ENCODE results near the gene PPP1R13B.

Gene PPP1R13B

GRCh38 chr14:103881268-103882201 lies 34.2 kb upstream of the PPP1R13B start:
- no peak for DNase-seq (ENCODE audit: low read depth)

DNA sequence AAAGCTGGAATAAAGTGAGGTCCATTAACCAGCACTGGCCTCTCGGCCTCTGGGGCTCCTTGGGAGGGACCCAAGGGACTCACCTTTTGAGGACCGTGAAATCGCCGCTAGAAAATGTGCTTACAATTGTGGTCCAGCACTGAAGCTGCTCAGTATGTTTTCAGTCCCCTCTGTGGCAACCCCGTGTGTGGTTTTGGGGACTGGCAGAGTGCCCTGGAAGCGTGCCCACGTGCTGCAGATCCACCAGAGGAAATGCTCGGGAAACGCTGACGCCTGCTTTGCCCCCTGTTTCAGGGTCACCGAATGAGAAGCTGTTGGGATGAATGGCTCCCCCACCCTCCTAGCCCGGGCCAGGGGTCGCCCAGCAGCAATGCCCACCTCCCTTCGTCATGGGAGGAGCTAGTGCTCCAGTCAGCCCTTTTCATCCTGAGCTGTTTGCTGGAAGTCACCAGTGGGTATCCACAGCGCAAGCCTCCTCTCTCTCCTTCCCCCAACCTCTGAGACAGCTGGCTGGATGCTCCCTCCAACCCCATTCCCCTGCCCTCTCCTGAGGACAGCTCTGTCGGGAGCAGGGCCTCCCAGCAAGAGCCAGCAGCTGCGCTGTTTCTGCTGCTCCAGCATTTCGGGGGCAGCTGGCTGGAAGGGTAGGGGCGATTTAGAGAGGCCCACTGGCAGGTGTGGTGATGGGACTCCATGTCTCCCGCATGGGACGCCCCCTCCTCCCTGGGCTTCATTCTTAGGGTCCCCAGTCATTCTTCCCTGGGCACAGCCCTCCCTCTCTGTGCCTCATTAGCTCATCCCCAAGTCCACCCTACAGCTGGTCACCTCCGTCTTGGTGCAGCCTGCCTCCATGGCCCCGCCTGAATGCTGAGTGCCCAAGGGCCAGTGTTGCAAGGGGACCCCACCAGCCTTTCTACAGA lies 33.2 kb upstream of the PPP1R13B start:
- DNase-seq (ENCODE audit: low read depth) = no peak

GRCh38 chr14:103879570-103880347 lies 32.4 kb upstream of the PPP1R13B start:
- no peak for DNase-seq (ENCODE audit: low read depth)

DNA sequence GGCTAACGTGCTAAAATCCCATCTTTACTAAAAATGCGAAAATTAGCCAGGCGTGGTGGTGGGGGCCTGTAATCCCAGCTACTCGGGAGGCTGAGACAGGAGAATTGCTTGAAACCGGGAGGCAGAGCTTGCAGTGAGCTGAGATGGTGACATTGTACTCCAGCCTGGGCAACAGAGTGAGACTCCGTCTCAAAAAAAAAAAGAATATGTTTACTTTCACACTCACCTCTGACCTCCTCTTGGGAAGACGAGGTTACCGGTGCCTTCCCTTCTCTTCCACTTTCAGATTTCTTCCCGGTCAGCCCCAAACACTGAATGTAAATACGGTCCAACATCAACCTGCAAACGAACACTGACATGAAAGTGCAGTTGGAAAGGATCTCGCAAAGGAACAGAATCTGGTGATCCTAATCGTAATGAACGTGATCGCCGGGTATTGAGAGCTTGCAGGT lies 31.8 kb upstream of the PPP1R13B start:
- no peak for DNase-seq (ENCODE audit: low read depth)

GRCh38 chr14:103878180-103878579 lies 30.8 kb upstream of the PPP1R13B start:
- no peak for DNase-seq (ENCODE audit: low read depth)

DNA sequence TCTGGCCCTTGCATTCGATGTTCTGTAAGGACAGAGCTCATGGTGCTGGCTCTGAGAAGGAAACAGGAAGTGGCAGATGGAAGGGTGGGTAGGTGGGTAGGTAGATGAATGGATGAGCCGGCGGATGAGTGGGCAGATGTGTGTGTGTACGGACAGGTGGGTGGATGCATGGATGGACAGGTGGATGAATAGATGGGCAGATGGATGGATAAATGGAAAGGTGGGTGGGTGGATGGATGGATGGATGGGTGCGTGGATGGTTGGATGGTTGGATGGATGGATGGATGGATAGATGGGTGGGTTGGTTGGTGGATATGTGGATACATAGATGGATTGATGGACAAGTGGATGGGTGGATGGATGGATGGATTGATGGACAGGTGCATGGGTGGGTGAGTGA lies 27.6 kb upstream of the PPP1R13B start:
- DNase-seq (ENCODE audit: low read depth) = no peak

- no peak for DNase-seq (ENCODE audit: low read depth)
Observed at GRCh38 chr14:103872481-103873113, 25.2 kb upstream of the PPP1R13B start.

- DNase-seq (ENCODE audit: low read depth) = peak; percentile 61
Observed at GRCh38 chr14:103871596-103872480, 24.5 kb upstream of the PPP1R13B start.

DNA sequence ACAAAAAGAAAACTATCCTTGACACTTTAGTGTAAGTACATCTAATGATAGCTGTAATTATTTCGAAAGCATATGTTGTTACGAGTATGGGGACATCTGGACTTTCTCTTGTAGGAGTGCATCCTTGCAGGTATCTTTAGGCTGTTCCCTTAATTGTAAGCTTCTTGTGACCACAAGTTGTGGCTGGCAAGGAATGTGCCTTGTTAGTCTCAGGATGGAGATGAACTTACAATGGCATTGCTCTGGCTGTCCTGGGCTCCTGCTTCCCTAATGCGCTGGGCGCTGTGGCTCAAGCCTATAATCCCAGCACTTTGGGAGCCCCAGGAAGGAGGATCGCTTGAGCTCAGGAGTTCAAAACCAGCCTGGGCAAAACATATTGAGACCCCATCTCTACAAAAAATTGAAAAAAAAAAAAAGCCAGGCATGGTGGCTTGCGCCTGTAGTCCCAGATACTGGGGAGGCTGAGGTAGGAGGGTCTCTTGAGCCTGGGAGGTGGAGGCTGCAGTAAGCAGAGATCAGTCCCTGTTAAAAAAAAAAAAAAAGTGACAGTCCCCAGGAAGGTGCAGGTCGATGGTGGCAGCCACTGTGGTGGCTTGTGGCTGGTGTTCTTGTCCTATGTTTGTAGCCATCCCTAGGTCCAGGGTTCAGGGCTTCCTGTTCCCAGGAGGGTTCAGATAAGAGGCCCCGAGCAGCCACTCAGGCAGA lies 23.7 kb upstream of the PPP1R13B start:
- no peak for DNase-seq (ENCODE audit: low read depth)

- DNase-seq (ENCODE audit: low read depth) = no peak
Observed at GRCh38 chr14:103870144-103870876, 22.9 kb upstream of the PPP1R13B start.

DNA sequence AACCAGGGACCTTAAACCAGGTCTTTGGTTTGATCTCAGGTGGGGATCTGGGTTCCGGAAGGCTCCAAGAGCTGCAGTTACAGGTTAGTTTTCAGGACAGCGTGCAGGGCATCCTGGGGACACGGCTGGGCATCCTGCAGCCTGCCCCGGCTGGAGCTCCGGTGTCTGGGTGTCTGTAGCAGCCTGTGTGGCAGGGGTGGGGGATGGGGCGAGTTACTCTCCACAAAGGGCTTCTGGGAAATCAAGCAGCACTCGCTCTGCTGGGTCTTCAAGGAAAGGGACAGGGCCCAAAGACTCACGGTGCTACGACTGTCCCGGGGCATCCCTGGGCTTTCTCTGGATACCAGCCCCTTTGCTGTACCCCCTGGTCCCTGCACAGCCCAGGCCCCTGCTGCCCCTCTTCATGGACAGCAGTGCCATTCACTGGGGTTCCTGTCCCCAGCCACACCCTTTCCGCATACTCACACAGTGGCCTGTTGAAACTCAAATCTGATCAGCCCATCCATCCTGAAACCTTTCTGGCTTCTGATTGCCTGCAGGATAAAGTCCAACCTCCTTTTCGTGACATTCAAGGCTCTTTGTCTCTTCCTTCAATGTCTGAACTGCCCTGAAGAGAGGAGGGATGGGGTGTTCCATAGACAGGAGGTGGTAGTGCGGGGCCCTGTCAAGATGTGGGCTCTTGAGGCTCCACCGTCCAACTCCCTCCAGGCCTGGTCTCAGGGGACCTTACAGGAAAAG lies 22.2 kb upstream of the PPP1R13B start:
- DNase-seq (ENCODE audit: low read depth) = no peak

- DNase-seq (ENCODE audit: low read depth) = no peak
Observed at GRCh38 chr14:103868242-103868897, 21.0 kb upstream of the PPP1R13B start.

GRCh38 chr14:103867523-103867953 lies 20.2 kb upstream of the PPP1R13B start:
- no peak for DNase-seq (ENCODE audit: low read depth)

DNA sequence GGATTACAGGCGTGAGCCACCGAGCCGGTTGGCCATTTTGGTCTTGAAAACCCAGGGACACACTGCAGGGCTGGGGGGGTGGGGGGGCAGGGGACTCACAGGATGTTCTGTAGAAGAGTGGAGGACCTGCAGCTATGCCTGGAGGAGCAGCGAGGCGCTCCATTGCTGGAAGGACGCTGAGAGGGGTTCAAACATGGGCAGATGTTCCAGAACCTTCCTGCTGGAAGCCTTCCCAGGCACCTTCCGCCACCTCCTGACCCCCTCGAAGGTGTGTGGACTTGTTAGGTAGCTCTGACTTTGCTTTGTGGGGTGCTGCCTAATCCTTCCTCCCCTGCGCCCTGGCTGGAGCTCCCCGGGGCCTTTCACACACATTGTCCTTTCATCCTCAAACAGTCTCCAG lies 19.6 kb upstream of the PPP1R13B start:
- no peak for DNase-seq (ENCODE audit: low read depth)

GRCh38 chr14:103863245-103863644 lies 15.9 kb upstream of the PPP1R13B start:
- DNase-seq (ENCODE audit: low read depth) = no peak

DNA sequence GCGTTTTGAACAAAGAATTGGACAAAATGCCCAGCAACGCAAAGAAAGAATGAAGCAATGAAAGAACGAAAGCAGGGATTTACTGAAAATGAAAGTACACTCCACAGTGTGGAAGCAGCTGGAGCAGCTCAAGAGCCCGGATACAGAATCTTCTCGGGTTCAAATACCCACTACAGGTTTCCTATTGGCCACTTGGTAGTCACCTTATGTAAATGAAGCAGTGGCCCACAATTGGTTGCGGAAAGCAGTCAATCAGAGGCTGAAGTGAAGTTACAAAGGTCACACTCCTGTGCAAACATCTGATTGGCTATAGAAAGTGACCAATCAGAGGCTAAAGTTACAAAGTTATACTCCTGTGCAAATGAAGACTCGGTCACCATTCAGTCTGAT lies 15.0 kb upstream of the PPP1R13B start:
- no peak for DNase-seq (ENCODE audit: low read depth)
